T47D (cell line): Measurements from ENCODE around the gene JUP.
"Not testable (repeated sequence)": the region's sequence is repeated elsewhere in the genome, so short reads cannot be mapped to it uniquely, and the experiment has no call there.

Experiments used
- DNase-seq, 2 experiments: peaks; one replicate each; pipeline versions ENCODE4 v3.0.0 to v3.0.0-alpha.2; 2011 to 2012; ENCODE audit warnings: low read depth in 1 of 2, low spot score in 1 of 2
- JUND ChIP-seq: IDR thresholded peaks from 2 replicates; pipeline ENCODE4 v1.6.1; 2012; ENCODE audit warnings: low read depth
- in situ Hi-C: cut with HindIII; loops from 2 replicates; pipeline ENCODE4 v1.10.0; 2016; ENCODE audit warnings: low sequenced_read_pairs, low pct_unique_long_range_greater_than_20kb

The JUP gene

GRCh38 chr17:41784207-41784744 is 2.2 kb downstream of the JUP start:
- TF ChIP-seq JUND, result no peak
- in situ Hi-C loops, result no loop called here
- peak; percentile 70 to 91 for DNase-seq

DNA sequence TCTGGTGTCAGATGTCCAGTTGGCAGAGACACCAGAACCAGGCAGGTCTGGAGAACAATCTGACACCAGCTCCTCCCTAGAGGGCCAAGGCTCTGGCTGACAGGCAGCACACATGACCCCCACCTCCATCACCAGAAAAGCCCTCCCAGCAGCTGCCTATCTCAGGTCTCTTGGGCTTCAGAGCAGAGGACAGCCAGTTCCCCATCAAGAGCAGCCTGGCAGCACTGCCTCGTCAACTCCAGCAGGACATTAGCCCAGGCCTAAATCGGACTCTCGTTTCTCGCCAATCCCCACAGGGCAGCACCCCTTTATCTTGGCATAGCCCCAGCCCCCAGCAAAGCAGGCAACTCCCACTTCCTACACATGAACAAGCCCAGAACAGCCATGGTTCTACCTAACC is 4.4 kb downstream of the JUP start:
- DNase-seq, result no peak
- no peak for TF ChIP-seq JUND
- in situ Hi-C loops, result no loop called here

GRCh38 chr17:41781404-41782110 is 5.0 kb downstream of the JUP start:
- no peak for TF ChIP-seq JUND
- in situ Hi-C loops, result no loop called here
- DNase-seq, result peak in 1 of 2 experiments; percentile 44

DNA sequence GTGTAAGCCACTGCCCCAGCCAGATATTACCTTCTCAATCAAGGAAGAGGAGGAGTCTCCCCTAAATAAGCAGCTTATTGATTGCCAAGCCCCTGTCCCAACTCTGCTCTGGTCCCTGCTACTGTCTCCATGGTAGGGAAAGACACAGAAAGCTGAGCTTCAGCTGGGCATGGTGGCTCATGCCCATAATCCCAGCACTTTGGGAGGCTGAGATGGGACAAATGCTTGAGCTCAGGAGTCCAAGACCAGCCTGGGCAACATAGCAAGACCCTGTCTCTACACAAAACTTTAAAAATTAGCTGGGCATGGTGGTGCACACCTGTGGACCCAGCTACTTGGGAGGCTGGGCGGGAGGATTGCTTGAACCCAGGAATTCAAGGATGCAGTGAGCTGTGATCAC is 6.6 kb downstream of the JUP start:
- TF ChIP-seq JUND, result no peak
- in situ Hi-C loops, result no loop called here
- no peak for DNase-seq

- no peak for TF ChIP-seq JUND
- peak in 1 of 2 experiments; percentile 94 for DNase-seq
- in situ Hi-C loops, result no loop called here
These were observed 8.8 kb downstream of the JUP start for GRCh38 chr17:41777574-41778188.

GRCh38 chr17:41777157-41777573 is 9.3 kb downstream of the JUP start:
- in situ Hi-C loops, result no loop called here
- DNase-seq, result peak in 1 of 2 experiments; percentile 73
- TF ChIP-seq JUND, result no peak

DNA sequence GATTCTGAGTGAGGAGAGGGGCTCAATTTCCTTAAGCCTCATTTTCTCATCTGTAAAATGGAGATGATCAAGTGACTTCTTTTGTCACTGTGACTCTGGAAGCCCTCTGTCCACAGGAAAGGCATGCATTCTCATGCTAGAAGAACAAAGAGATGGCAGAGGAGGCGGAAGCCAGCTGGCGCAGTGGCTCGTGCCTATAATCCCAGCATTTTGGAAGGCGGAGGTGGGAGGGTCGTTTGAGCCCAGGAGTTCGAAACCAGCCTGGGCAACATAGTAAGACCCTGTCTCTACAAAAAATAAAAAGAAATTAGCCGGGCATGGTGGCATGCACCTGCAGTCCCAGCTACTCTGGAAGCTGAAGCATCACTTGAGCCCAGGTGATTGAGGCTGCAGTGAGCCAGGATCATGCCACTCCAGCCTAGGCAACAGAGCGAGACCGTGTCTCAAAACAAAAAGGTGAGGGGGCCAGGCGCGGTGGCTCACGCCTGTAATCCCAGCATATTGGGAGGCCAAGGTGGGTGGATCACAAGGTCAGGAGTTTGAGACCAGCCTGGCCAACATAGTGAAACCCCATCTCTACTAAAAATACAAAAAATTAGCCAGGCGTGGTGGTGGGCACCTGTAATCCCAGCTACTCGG is 10.1 kb downstream of the JUP start:
- DNase-seq, in situ Hi-C loops: not testable (repeated sequence)

- no peak for DNase-seq
- in situ Hi-C loops, result no loop called here
- TF ChIP-seq JUND, result no peak
These were observed 10.9 kb downstream of the JUP start for GRCh38 chr17:41775394-41776226.

DNA sequence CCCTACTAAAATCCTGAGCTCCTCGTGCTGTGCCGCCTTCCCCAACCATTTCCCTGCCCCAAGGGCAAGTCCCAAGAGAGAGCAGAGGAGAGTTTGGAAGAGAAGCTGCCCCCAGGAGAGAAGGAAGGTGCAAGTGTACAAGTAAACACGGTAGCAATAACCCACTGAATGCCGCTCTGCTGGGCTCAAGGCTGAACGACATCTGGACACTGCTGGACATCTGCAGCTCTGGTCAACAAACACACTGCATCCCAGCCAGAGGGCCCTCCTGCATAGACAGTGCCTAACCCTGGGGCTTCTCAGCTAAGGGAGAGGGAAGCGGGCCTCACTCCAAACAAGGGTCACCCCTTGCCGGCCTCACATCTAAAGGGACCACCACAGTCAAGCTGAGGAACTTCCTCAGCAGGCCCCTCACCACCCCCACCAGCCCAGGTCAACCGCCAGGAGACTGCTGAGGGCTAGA is 12.7 kb downstream of the JUP start:
- peak in 1 of 2 experiments; percentile 49 for DNase-seq
- no peak for TF ChIP-seq JUND
- in situ Hi-C loops, result no loop called here

DNA sequence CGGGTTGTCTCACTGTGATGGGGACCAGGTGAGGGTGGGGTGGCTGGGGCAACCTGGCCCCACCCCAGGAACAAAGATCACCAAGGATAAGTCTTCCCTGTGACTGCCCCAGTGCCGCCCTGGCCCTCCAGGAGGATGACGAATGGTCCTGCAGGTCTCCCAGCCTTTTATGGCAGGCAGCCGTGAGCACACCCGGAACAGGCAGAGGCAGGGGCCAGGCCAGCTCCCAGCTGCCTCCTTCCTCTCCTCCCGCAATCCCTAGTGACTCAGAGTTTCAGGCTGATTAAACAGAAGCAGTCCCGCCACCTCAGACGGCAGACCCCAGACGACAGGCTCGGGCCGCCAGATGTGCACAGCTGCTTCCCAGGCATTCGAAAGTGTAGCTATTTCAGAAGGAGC is 13.3 kb downstream of the JUP start:
- no peak for TF ChIP-seq JUND
- in situ Hi-C loops, result no loop called here
- peak; percentile 67 to 74 for DNase-seq

GRCh38 chr17:41772586-41773189 is 13.8 kb downstream of the JUP start:
- DNase-seq, result no peak
- TF ChIP-seq JUND, result no peak
- in situ Hi-C loops, result no loop called here

- in situ Hi-C loops, result no loop called here
- no peak for TF ChIP-seq JUND
- DNase-seq, result peak; percentile 96
These were observed 14.3 kb downstream of the JUP start for GRCh38 chr17:41772218-41772585.
